SU-DHL-6 (cell line): ENCODE measurements around the gene DDX10.

ENCODE experiments used
- H2AFZ ChIP-seq: fragments of 200-600 bp; sonication (generic); 2 replicates; pipeline ENCODE4 v1.6.1; 2014; ENCODE audit warnings: low read depth, mild to moderate bottlenecking, moderate library complexity, mixed read lengths, antibody characterized with exemption, low read length; ENCODE audit not compliant: severe bottlenecking
- H3F3A ChIP-seq: fragments of 200-600 bp; shearing (Covaris generic); 2 replicates; pipeline ENCODE4 v1.6.0; 2016; ENCODE audit warnings: antibody characterized with exemption, mild to moderate bottlenecking; ENCODE audit not compliant: insufficient read depth
- H3K27ac ChIP-seq: fragments of 200-600 bp; sonication (generic); 2 replicates; pipeline ENCODE4 v1.5.1; 2016; ENCODE audit warnings: low read depth, mild to moderate bottlenecking, low read length, moderate library complexity, mixed read lengths
- H3K27me3 ChIP-seq: fragments of 200-600 bp; sonication (generic), shearing (Covaris generic); 2 replicates; pipeline ENCODE4 v1.6.0; 2014; ENCODE audit warnings: mild to moderate bottlenecking, low read length
- H3K36me3 ChIP-seq: fragments of 200-600 bp; sonication (generic); 2 replicates; pipeline ENCODE4 v1.6.1; 2014; ENCODE audit warnings: mild to moderate bottlenecking, low read length, mixed read lengths
- H3K4me2 ChIP-seq: fragments of 300-600, 200-600 bp; shearing (Covaris generic), sonication (generic); 2 replicates; pipeline ENCODE4 v1.6.0; 2014; ENCODE audit warnings: low read length, low read depth, mild to moderate bottlenecking; ENCODE audit not compliant: poor library complexity, severe bottlenecking
- H3K4me3 ChIP-seq: fragments of 200-600 bp; sonication (generic); 2 replicates; pipeline ENCODE4 v1.5.1; 2014; ENCODE audit warnings: antibody characterized with exemption, low read length, mild to moderate bottlenecking, mixed read lengths; ENCODE audit not compliant: insufficient read depth, poor library complexity, severe bottlenecking
- H3K79me2 ChIP-seq: fragments of 200-600 bp; sonication (generic); 2 replicates; pipeline ENCODE4 v1.6.1; 2014; ENCODE audit warnings: mild to moderate bottlenecking, low read length, moderate library complexity; ENCODE audit not compliant: insufficient read depth
- H3K9ac ChIP-seq: fragments of 200-600 bp; sonication (generic); 2 replicates; pipeline ENCODE4 v1.7.0; 2014; ENCODE audit warnings: mild to moderate bottlenecking, low read length
- H3K9me2 ChIP-seq: fragments of 200-600 bp; sonication (generic); replicated peaks from 2 replicates; pipeline ENCODE4 v1.6.1; 2014; ENCODE audit warnings: low read length; ENCODE audit not compliant: insufficient read depth
- H3K9me3 ChIP-seq: fragments of 200-600 bp; sonication (generic); 2 replicates; pipeline ENCODE4 v1.6.1; 2014; ENCODE audit warnings: low read length, mixed read lengths; ENCODE audit not compliant: insufficient read depth
- H4K20me1 ChIP-seq: fragments of 200-600 bp; sonication (generic); 2 replicates; pipeline ENCODE4 v1.6.1; 2014; ENCODE audit warnings: low read depth, mild to moderate bottlenecking, antibody characterized with exemption, low read length, moderate library complexity, mixed read lengths
- EZH2phosphoT487 ChIP-seq: fragments of 200-600 bp; sonication (generic), shearing (Covaris generic); conservative IDR thresholded peaks from 2 replicates; pipeline ENCODE4 v1.6.1; 2018; ENCODE audit warnings: mild to moderate bottlenecking, antibody characterized with exemption, low read length, moderate library complexity, mixed read lengths
- TF ChIP-seq, protein P1 (sequence below): fragments of 200-600 bp; sonication (generic); IDR thresholded peaks from one replicate; pipeline ENCODE4 v1.5.1; 2017; ENCODE audit warnings: antibody characterized with exemption, mild to moderate bottlenecking, low read length, moderate library complexity; ENCODE audit not compliant: insufficient read depth, poor library complexity, severe bottlenecking

DDX10 gene

GRCh38 chr11:108985236-108985944 is 320.5 kb downstream of the DDX10 start:
- Histone ChIP-seq H3K9me3 (no peaks in the 10 kb centered on the region), H3K79me2 (no peaks in the 10 kb centered on the region), H3K27ac (no peak overlapping the region), H3K27me3 (no peaks in the 10 kb centered on the region), H3K9me2 (no peaks in the 10 kb centered on the region), H2AFZ (no peak overlapping the region), H3K4me2 (no peak overlapping the region), H3F3A (no peaks in the 10 kb centered on the region), H3K4me3 (no peak overlapping the region), H3K36me3 (peaks cover 2% of the 10 kb centered on the region; the same call in 1 of the 2 replicates), H4K20me1 (no peaks in the 10 kb centered on the region), H3K9ac (no peak overlapping the region)
- TF ChIP-seq EZH2phosphoT487 = no peak
- TF ChIP-seq, protein P1, sequence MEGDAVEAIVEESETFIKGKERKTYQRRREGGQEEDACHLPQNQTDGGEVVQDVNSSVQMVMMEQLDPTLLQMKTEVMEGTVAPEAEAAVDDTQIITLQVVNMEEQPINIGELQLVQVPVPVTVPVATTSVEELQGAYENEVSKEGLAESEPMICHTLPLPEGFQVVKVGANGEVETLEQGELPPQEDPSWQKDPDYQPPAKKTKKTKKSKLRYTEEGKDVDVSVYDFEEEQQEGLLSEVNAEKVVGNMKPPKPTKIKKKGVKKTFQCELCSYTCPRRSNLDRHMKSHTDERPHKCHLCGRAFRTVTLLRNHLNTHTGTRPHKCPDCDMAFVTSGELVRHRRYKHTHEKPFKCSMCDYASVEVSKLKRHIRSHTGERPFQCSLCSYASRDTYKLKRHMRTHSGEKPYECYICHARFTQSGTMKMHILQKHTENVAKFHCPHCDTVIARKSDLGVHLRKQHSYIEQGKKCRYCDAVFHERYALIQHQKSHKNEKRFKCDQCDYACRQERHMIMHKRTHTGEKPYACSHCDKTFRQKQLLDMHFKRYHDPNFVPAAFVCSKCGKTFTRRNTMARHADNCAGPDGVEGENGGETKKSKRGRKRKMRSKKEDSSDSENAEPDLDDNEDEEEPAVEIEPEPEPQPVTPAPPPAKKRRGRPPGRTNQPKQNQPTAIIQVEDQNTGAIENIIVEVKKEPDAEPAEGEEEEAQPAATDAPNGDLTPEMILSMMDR = no peak

DNA sequence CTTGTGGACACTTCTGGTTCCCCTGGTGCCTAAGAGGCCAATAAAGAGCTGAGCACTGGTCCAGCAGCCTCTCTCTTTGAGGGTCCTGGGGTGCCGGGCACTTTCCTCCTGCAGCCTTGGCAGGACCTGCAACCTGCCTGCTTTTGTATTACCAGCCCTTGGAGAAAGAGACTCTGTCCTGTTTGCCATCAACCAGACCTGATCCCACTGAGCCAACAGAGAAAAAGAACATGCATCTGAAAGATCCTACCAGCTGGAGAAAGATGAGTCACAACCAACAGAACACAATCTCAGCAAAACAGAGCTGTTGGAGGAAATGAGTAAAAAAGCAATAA is 321.0 kb downstream of the DDX10 start:
- no peak for TF ChIP-seq EZH2phosphoT487
- TF ChIP-seq, protein P1 = no peak
- H3K9ac ChIP-seq = no peak overlapping the region
- H3K27ac ChIP-seq = no peak overlapping the region
- no peak overlapping the region for H3K4me3 ChIP-seq
- no peaks in the 10 kb centered on the region for H3K9me3 ChIP-seq
- no peaks in the 10 kb centered on the region for H4K20me1 ChIP-seq
- H3K79me2 ChIP-seq = no peaks in the 10 kb centered on the region
- H3K4me2 ChIP-seq = no peak overlapping the region
- H3K36me3 ChIP-seq = peaks cover 2% of the 10 kb centered on the region; the same call in 1 of the 2 replicates
- H2AFZ ChIP-seq = no peak overlapping the region
- no peaks in the 10 kb centered on the region for H3K27me3 ChIP-seq
- no peaks in the 10 kb centered on the region for H3F3A ChIP-seq
- no peaks in the 10 kb centered on the region for H3K9me2 ChIP-seq
